ENCODE data around the gene UPF3B.

The UPF3B gene

GRCh38 chrX:119878740-119879139 is 26.0 kb upstream of the UPF3B start:
- ATAC-seq (ENCODE audit: low read depth) (no peak), DNase-seq (ENCODE audit: low spot score) (no peak)
- TF ChIP-seq, protein P1, sequence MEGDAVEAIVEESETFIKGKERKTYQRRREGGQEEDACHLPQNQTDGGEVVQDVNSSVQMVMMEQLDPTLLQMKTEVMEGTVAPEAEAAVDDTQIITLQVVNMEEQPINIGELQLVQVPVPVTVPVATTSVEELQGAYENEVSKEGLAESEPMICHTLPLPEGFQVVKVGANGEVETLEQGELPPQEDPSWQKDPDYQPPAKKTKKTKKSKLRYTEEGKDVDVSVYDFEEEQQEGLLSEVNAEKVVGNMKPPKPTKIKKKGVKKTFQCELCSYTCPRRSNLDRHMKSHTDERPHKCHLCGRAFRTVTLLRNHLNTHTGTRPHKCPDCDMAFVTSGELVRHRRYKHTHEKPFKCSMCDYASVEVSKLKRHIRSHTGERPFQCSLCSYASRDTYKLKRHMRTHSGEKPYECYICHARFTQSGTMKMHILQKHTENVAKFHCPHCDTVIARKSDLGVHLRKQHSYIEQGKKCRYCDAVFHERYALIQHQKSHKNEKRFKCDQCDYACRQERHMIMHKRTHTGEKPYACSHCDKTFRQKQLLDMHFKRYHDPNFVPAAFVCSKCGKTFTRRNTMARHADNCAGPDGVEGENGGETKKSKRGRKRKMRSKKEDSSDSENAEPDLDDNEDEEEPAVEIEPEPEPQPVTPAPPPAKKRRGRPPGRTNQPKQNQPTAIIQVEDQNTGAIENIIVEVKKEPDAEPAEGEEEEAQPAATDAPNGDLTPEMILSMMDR (IDR thresholded peaks at IDR 0.05; ENCODE audit: poor library complexity, severe bottlenecking) = no peak
- Histone ChIP-seq H3K4me1 (ENCODE audit: insufficient read depth, poor library complexity, severe bottlenecking) (no peaks in the 10 kb centered on the region), H3K9me3 (ENCODE audit: severe bottlenecking) (no peaks in the 10 kb centered on the region), H3K27ac (ENCODE audit: poor library complexity, severe bottlenecking) (no peak overlapping the region), H3K4me3 (ENCODE audit: severe bottlenecking) (no peak overlapping the region), H3K27me3 (ENCODE audit: insufficient read depth, poor library complexity, severe bottlenecking) (no peaks in the 10 kb centered on the region), H3K36me3 (ENCODE audit: low read depth) (peaks cover 12% of the 10 kb centered on the region)

- no peaks in the 10 kb centered on the region for H3K27me3 ChIP-seq (ENCODE audit: insufficient read depth, poor library complexity, severe bottlenecking)
- peak; percentile 95 for ATAC-seq (ENCODE audit: low read depth)
- peak; percentile 58 for DNase-seq (ENCODE audit: low spot score)
- H3K9me3 ChIP-seq (ENCODE audit: severe bottlenecking) = no peaks in the 10 kb centered on the region
- TF ChIP-seq, protein P1 (IDR thresholded peaks at IDR 0.05; ENCODE audit: poor library complexity, severe bottlenecking) = no peak
- peak within 1 kb of the TSS; percentile 82 for H3K27ac ChIP-seq (ENCODE audit: poor library complexity, severe bottlenecking)
- peaks cover 15% of the 10 kb centered on the region for H3K36me3 ChIP-seq (ENCODE audit: low read depth)
- peak within 1 kb of the TSS; percentile 86 for H3K4me3 ChIP-seq (ENCODE audit: severe bottlenecking)
- no peaks in the 10 kb centered on the region for H3K4me1 ChIP-seq (ENCODE audit: insufficient read depth, poor library complexity, severe bottlenecking)
Measured at GRCh38 chrX:119871599-119872395, 19.0 kb upstream of the UPF3B start, which contains the start of the genes NDUFA1 and RNF113A. NDUFA1 (plus strand) TSS chrX:119871832; CDS start chrX:119871912, 80 bp downstream. RNF113A (minus strand) TSS chrX:119871733; CDS start chrX:119871613, 120 bp downstream.

GRCh38 chrX:119871245-119871598 is 18.5 kb upstream of the UPF3B start:
- no peak for DNase-seq (ENCODE audit: low spot score)
- peak overlapping the region; percentile 82 for H3K27ac ChIP-seq (ENCODE audit: poor library complexity, severe bottlenecking)
- no peaks in the 10 kb centered on the region for H3K9me3 ChIP-seq (ENCODE audit: severe bottlenecking)
- TF ChIP-seq, protein P1 (IDR thresholded peaks at IDR 0.05; ENCODE audit: poor library complexity, severe bottlenecking) = no peak
- no peaks in the 10 kb centered on the region for H3K4me1 ChIP-seq (ENCODE audit: insufficient read depth, poor library complexity, severe bottlenecking)
- peak overlapping the region; percentile 86 for H3K4me3 ChIP-seq (ENCODE audit: severe bottlenecking)
- no peaks in the 10 kb centered on the region for H3K27me3 ChIP-seq (ENCODE audit: insufficient read depth, poor library complexity, severe bottlenecking)
- H3K36me3 ChIP-seq (ENCODE audit: low read depth) = peaks cover 10% of the 10 kb centered on the region
- ATAC-seq (ENCODE audit: low read depth) = peak; percentile 15; the same call in 2 of the 3 replicates

DNA sequence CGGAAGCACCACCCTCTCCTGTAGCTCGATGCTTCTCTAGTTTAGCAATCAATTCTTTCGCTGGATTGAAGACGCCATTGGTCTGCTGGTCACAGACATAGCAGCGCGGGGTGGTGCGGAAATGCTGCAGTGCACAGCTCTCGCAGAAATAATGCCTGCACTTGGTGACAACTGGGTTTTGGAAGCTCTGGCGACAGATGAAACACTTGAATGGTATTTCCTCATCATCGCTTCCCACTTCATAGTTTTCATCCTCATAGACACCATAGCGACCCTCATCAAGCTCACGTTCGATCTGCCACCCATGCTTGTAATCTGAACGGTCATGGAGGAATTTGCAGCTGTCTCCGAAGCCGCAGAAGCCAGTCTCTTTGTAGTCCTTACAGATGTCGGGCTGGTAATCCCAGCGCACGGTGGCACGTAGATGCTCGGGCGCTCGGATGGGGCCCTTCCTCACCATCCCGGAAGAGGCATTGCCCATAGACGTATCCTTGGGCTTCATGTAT is 17.9 kb upstream of the UPF3B start:
- Histone ChIP-seq H3K27ac (ENCODE audit: poor library complexity, severe bottlenecking) (peak overlapping the region; percentile 82), H3K27me3 (ENCODE audit: insufficient read depth, poor library complexity, severe bottlenecking) (no peaks in the 10 kb centered on the region), H3K9me3 (ENCODE audit: severe bottlenecking) (no peaks in the 10 kb centered on the region), H3K4me1 (ENCODE audit: insufficient read depth, poor library complexity, severe bottlenecking) (no peaks in the 10 kb centered on the region), H3K36me3 (ENCODE audit: low read depth) (peaks cover 8% of the 10 kb centered on the region), H3K4me3 (ENCODE audit: severe bottlenecking) (peak overlapping the region; percentile 86)
- ATAC-seq (ENCODE audit: low read depth) = peak; percentile 39
- DNase-seq (ENCODE audit: low spot score) = no peak
- TF ChIP-seq, protein P1 (IDR thresholded peaks at IDR 0.05; ENCODE audit: poor library complexity, severe bottlenecking) = no peak

GRCh38 chrX:119853444-119853843 is 681 bp upstream of the UPF3B start:
- H3K27me3 ChIP-seq (ENCODE audit: insufficient read depth, poor library complexity, severe bottlenecking) = no peaks in the 10 kb centered on the region
- H3K4me3 ChIP-seq (ENCODE audit: severe bottlenecking) = peak overlapping the region; percentile 71
- ATAC-seq (ENCODE audit: low read depth) = no peak
- H3K9me3 ChIP-seq (ENCODE audit: severe bottlenecking) = no peaks in the 10 kb centered on the region
- no peaks in the 10 kb centered on the region for H3K4me1 ChIP-seq (ENCODE audit: insufficient read depth, poor library complexity, severe bottlenecking)
- DNase-seq (ENCODE audit: low spot score) = no peak
- H3K36me3 ChIP-seq (ENCODE audit: low read depth) = peaks cover 13% of the 10 kb centered on the region
- H3K27ac ChIP-seq (ENCODE audit: poor library complexity, severe bottlenecking) = peak overlapping the region; percentile 43
- TF ChIP-seq, protein P1 (IDR thresholded peaks at IDR 0.05; ENCODE audit: poor library complexity, severe bottlenecking) = no peak
